AG20443 (cell line): ENCODE results near the gene KCTD10.
"Not testable (repeated sequence)": the region's sequence is repeated elsewhere in the genome, so short reads cannot be mapped to it uniquely, and the experiment has no call there.

Source experiments
- DNase-seq: peaks from one replicate; pipeline ENCODE4 v3.0.0; 2012; ENCODE audit warnings: low spot score, mixed read lengths

The KCTD10 gene

DNA sequence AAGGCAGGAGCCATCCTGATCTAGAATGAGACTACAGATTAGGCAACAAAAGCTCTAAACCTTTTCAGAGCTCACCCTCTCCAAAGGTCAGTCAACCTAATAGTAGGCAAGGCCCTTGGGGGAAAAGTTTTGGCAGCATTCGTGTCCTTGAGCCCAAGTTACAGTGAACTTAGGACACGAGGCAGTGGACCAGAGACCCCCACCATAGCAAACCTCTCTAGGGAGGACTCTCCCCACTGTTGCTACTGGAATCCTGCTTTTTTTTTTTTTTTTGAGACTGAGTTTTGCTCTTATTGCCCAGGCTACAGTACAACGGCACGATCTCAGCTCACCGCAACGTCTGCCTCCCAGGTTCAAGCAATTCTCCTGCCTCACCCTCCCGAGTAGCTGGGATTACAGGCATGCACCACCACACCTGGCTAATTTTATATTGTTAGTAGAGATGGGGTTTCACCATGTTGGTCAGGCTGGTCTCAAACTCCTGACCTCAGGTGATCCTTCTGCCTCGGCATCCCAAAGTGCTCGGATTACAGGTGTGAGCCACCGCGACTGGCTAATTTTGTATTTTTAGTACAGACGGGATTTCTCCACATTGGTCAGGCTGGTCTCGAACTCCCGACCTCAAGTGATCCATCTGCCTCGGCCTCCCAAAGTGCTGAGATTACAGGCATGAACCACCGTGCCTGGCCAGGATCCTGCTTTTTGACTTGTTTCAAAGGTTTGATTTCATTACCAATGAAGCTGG, 3.4 kb downstream of the KCTD10 start:
- DNase-seq: not testable (repeated sequence)

- no peak for DNase-seq
Observed at GRCh38 chr12:109473006-109473405, 4.1 kb downstream of the KCTD10 start.

DNA sequence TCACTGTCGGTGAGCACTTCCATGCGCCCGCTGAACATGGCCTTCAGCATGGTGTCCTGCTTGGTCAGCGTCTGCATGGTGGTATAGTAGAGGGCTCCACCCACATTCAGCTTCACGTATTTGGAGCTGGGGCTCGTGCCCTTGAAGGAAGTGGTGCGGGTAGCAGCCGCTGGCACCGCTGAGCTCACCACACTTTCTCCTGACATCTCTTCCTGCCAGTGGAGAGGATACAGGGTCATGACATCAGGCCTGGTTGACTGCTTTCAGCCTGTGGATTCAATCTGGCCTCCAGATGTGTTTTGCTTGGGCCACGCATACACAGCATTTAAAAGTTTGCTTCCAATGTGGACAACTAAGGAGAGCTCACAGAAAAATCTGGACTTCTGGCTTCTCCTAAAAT, 7.6 kb downstream of the KCTD10 start:
- DNase-seq: peak; percentile 75

DNA sequence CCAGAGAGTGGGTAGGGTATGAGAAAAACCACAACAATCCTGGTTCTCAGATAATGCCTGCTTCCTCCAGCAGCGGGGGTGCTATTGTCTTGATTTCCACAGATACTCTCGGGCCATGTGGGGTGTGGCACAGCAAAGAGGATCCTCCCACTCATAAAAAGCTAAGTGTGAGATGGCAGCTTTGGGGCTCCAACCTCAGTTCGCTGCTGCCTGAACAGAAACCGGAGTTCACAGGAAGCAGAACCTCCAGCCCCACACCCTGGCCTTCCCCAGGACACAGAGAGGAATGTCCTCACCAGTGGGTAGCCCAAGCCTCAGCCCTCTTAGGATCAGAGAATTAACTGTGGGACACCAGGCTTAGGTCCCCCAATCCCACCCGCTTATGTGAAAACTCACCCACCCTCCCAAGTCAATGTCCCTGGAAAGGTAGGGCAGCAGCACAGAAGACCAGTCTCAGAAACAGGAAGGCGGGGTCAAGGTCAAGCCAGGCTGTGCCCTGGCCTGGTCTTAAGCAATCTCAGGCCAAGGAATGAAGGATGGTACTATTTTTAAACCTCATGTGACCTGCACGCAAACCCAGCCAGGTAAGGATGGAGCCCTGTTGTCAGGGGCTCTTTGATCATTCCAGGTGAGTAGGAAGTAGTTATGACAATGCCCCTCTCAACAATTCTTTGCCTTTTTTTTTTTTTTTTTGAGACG, 9.0 kb downstream of the KCTD10 start:
- DNase-seq: peak; percentile 56

GRCh38 chr12:109466821-109467220, 10.3 kb downstream of the KCTD10 start:
- DNase-seq: no peak

DNA sequence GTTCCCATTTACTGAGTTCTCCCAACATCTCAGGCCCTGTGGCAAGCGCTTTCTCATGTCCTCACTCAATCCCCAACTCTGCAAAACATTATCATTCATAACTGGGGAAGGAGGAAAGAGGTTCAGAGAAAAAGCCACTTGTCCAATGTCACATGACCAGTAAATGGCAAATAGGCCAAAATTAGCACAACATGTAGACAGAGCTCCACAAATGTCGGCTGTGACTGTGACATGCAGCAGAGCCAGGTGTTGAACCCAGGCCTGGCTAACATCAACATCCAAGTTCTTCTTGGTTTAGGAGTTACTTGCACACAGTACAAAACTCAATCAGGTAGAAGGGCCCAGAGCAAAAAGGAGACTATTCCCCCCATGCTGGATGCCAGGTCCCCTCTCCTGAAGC, 10.8 kb downstream of the KCTD10 start:
- DNase-seq: no peak

DNA sequence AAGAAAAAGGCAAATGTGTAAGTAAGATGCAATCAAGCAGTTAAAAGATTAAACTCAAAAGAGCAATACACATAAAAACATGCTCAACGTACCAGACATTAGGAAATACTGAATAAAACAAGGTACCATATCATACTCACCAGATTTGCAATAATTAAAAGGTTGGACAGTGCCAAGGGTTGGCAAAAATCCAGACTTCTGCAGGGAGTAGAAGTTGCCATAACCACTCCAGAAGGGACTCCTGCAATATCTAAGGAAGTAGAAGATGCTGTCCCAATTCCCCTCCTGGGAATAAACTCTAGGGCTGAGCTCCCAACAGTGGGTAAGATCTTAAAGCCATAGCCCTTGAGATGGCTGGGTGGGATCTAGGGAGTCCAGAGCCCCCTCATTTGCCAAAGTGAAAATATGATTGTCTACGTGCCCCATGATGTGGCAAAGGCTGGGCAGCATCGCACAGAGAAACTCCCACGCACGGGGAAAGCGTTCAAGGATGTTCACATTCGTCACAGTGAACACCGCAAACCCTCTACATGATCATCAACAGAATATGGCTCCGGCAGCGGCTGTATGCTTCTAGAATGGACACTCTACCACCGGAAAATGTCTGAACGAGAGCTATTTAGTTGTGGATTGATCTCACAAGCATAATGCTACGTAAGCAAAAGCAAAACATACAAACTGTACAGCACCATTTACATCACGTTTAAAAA, 12.3 kb downstream of the KCTD10 start:
- no peak for DNase-seq

- DNase-seq: peak; percentile 27
Observed at GRCh38 chr12:109463756-109464155, 13.3 kb downstream of the KCTD10 start.

DNA sequence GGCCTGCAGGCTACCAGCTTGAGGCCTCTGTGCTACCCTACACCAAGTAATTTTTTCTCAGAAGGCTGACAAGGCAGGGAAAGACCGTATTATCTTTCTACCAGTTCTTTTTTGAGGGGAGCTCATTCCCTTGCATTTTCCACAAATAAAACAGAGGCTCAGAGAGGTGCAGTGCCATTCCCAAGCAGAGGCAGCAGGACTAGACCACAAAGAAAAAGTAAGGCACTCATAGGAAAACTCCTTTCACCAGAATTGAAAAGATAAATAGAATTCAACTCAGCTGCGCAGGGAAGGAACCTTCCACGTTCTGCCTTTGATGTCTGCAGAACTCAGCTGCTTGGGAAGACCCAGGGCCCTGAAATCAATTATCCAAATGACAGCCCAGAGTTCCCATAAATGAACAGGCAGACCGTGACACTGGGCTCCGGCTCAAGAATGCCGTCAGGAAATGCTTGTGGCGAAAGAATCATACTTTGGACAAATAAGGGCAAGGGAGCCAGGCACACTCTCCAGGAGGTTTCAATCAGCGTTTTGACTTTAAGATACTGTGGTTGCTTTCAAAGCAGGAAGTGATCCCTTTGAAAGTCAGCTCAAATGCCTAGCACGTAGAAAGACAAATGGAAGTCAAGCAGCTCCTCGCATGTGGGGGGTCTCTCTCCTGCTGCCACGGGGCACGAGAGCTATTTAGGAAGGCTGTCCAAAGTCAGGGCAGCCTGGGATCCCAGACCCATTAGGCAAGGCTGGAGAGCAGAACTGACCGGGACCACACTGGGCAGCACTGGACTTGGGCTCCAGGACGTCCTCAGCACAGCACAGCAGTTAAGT, 14.0 kb downstream of the KCTD10 start:
- DNase-seq: peak; percentile 86

GRCh38 chr12:109461846-109462756, 15.0 kb downstream of the KCTD10 start:
- DNase-seq: peak; percentile 95

GRCh38 chr12:109461049-109461845, 15.9 kb downstream of the KCTD10 start:
- peak; percentile 33 for DNase-seq

DNA sequence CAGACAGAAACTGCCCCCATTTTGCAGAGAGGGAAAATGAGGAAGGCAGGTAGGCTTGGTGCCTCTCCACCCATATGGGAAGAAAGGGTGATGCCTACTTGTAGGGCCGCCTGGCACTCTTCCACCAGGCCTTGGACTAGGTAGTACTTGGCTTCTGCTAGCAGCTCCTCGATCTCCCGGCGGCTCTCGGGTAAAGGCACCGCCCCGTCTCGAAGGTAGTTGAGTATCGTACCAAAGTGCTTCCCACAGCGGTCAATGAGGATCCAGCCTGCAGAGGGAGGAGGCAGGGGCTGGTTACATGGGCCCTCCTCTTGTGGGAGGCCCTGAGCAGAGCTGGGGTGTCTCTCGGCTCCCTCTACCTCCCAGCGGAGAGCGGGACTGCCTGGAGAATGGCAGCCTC, 16.6 kb downstream of the KCTD10 start:
- no peak for DNase-seq

DNA sequence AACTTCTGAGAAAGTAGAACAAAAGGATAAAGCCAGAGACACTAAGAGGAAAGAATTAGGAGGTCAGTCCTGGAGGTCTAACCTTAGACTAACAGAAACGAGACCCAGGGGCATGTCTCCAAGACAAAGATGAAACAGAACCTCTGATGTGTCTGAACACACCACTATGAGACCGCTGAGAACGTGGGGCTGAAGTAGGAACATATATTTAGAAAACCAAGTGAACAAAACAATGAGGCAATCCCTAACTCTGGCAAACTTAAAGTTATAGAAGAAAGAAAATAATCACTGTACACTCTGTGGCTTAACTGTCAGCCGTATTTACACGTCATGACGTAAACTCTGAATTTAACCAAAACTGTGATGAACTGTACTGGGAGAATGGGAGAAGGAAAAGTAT, 17.9 kb downstream of the KCTD10 start:
- DNase-seq: no peak

DNA sequence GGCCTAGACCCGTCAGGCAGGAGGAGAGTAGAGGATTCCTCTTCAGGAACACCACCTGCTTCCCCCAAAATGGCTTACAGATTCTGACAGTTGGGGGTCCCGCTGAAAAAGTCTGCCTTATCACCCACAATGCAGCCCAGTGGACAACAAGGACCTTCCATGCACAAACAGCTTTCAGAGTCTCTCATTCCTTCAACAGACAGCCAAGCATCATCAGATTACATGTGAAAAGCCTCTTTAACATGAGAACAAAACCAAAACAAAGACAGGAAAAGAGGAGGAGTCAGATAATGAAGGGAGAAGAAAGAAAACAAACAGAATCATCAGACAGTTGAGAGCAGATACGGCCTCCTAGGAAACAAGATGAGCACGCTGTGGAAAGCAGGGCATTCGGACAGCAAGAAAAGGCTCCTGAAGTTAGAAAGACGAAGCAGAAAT, 18.3 kb downstream of the KCTD10 start:
- peak; percentile 25 for DNase-seq

DNA sequence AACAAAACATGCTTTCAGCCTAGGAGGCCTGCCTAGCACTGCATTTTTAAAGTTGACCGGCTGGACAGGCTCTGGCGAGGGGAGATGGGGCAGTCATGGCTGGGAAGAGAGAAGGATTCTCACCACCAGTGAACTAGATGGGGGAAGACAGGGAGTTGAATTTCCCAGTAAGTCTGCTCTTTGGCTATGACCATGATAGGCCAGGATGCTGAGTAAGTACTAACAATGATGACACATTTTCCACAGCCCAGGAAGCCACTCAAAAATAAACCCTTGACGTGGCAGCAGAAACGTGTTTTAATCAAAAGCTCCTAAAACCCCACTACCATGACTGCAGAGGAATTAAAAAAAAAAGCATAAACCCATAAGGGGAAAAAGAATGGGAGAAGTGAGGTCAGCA, 19.0 kb downstream of the KCTD10 start:
- DNase-seq: peak; percentile 66

GRCh38 chr12:109455706-109456105, 21.4 kb downstream of the KCTD10 start:
- DNase-seq: no peak

GRCh38 chr12:109452489-109452888, 24.6 kb downstream of the KCTD10 start:
- DNase-seq: no peak

DNA sequence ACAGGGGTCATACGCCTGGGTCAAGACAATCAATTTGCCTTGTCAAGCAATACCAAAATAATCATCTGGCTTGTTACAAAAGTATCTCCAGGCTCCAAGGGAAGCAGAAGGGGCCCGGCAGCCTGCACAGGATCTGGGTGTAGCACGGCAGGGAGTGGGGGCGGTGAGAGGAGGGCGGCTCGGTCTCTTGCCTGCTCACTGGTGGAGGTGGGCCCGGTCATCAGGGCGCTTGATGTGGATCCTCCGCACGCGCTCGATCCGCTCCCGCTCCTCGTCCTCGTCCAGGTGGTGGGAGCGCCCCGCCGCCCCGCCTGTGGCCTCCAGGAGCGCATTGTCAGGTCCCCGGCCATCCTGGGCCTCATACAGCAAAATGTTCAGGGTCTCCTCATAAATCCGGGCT, 25.7 kb downstream of the KCTD10 start:
- DNase-seq: no peak

DNA sequence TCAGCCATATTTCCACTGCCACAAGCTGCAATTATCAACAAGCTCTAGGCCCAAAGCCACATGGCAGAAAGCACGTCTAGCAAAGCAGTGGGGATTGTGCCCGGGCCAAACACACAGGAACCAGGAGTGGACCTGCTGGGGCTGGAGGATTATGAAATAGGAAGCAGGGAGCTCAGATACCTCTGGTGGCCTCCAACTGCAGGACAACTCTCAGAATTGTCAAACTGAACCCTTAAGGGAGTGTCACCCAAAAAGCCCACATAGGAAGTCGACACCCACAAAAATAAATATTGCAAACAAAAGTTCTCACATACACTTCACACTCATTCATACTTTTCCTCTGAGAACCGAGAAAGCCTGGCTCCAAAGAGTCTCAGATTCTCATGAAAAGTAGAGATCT, 26.1 kb downstream of the KCTD10 start:
- no peak for DNase-seq

DNA sequence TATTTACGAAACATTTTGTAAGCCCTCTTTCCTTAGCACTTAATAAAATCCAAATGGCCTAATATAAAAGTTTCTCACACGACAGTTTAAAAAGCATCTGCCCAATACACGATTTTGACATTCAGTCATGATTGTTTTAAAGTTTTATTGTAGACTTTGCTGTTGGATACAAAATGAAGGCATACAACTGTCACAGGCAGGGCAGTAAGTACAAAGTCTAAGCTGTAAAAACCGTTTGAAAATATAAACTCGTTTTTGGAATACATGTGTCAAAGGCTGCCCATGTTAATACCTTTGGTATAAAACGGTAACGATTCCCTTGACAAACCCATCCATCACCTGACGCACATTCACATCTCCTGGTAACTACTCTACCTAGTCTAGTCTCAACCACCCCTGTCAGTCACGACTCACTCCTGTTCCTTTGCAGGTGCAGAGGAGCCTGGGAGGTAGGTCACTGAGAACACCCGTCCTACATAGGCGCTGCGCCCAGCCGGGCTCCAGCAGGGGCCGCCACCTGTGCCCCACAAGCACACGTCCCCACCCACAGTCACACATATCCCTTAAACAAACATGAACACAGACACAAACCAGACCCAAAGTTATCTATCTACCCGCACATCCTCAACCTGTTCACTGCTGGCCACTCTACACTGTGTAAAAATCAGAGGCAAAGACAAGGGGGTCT, 27.1 kb downstream of the KCTD10 start:
- DNase-seq: no peak
